Activated CD4-positive, alpha-beta T cell treated with anti-CD3 and anti-CD28 coated beads, Interleukin-2, amount 10 ng/mL, durations not matched to agents 7 days and 5 days (primary cell): Measurements from ENCODE around the gene CEP350. TPM values are rescaled to one million over a fixed set of nuclear protein-coding genes. Genes with fewer than 3 reads are reported as not detected.
"Not testable (repeated sequence)": the region's sequence is repeated elsewhere in the genome, so short reads cannot be mapped to it uniquely, and the experiment has no call there.

Source experiments
- CTCF ChIA-PET: fragments of 350-600 bp; sonication (Branson Sonifier 250); formaldehyde crosslinking; loops from one replicate; lab custom pipeline; 2021; ENCODE audit warnings: antibody characterized with exemption; lab: Charles Lee
- POLR2A ChIA-PET: fragments of 350-600 bp; sonication (Branson Sonifier 250); formaldehyde crosslinking; loops from one replicate; lab custom pipeline; 2021; ENCODE audit warnings: antibody characterized with exemption; lab: Charles Lee
- DNase-seq: peaks from one replicate; pipeline ENCODE4 v3.0.0-alpha.2; 2020
- H3K27ac Mint-ChIP-seq: one replicate; pipeline ENCODE4 v1.8.0; 2021; ENCODE audit warnings: mild to moderate bottlenecking, moderate library complexity, mixed read lengths
- H3K27me3 Mint-ChIP-seq: one replicate; pipeline ENCODE4 v1.8.0; 2021; ENCODE audit warnings: mixed read lengths
- H3K36me3 Mint-ChIP-seq: one replicate; pipeline ENCODE4 v1.8.0; 2021; ENCODE audit warnings: low read depth, mixed read lengths
- H3K4me1 Mint-ChIP-seq: one replicate; pipeline ENCODE4 v1.8.0; 2021; ENCODE audit warnings: mixed read lengths
- H3K4me3 Mint-ChIP-seq: one replicate; pipeline ENCODE4 v1.8.0; 2021; ENCODE audit warnings: mild to moderate bottlenecking, moderate library complexity, mixed read lengths
- H3K9me3 Mint-ChIP-seq: one replicate; pipeline ENCODE4 v1.8.0; 2021; ENCODE audit warnings: mixed read lengths
- total RNA-seq, 2 experiments: library from RNA; stranded (reverse); gene quantifications; one replicate each; pipeline ENCODE4 v1.2.3, GENCODE V29; 2021

Gene CEP350
- total RNA-seq, 2 experiments from 2014 or later, result 65.7 to 70.1 TPM

DNA sequence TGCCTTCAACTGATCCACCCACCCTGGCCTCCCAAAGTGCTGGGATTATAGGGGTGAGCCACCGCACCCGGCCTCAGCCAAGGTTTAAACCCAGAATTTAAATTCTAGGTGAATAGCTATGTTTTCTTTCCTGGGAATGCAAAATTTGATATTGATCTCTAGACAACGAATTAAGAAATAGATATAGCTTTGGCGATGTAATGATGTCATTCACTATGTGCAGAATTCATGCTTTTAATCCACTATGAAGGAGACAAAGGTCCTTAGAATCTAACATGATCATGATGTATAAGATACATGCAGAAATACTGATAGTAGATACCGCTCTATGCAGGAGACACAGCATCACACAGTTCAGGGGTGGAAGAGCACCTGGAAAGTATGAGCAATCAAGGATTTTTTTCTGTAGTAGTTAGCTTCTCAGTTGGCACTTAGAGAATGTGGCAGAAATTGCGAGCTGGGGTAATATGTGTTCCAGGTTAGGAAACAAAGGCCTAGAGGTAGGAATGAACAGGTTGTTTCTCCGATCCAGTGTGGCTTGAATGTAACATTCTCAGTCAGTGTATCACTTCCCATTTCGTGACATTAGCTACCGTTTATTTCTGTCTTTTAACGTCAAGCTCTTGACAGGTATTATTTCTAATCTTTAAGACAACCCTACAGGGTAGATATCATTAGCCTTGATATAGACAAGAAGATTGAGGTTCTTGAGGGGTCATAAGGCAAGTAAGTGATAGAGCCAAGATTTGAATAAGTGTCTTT, 3.0 kb upstream of the CEP350 start:
- Mint-ChIP-seq H3K27me3 (no peaks in the 10 kb centered on the region), H3K4me1 (peaks cover 33% of the 10 kb centered on the region), H3K4me3 (no peak overlapping the region), H3K36me3 (no peaks in the 10 kb centered on the region), H3K27ac (no peak overlapping the region), H3K9me3 (no peaks in the 10 kb centered on the region)
- POLR2A ChIA-PET, result no interaction called here
- no peak for DNase-seq
- CTCF ChIA-PET, result interaction anchor here (0.9 to 1.5 kb wide), 5 partner anchors 8 to 94 kb away, joined by 3 to 5 read pairs (median 3); no protein-coding TSS in a partner anchor

DNA sequence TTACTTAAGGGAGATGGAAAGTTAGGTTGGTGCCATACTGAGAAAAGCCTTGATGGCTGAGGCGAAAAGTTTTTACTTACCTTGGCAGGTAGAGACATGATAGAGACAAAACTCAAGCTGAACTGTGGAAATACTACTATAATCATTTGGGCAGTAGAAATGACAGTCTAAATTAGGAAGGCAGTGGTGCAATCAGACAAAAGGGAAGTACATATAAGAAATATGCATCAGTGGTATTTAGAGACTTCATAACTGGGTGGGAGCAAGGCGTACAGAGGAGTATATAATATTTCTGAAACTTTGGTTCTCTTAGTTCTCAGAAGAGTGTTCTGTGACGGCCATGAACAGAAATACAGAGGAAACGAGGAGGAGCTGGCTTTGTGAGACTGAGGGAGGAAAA, 2.4 kb upstream of the CEP350 start:
- POLR2A ChIA-PET, result no interaction called here
- Mint-ChIP-seq H3K36me3 (no peaks in the 10 kb centered on the region), H3K4me3 (peak overlapping the region; percentile 53)

DNA sequence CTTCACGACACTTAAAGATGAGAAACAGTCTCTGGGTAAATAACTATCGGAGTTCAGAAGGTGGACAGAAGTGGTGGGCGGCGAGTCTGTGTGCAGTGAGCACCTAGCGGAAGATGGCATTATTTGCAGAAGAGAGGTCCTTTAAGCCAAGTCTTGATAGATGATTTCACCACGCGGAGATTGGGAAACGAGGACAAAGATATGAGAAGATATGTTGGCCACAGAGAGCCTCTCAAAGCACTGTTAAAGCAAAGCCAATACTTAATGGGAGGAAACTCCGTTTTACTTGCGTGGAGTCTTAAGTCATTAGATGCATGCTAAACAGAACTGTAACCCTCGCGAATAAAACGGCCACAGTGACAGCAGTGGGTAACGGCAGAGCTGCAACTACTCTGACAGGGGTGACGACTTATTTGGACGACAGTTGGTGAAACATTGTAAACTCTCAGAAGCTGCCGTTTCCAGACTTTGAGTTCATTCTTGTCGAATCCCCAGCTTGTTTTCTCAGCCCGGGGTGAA, 577 bp upstream of the CEP350 start:
- peak overlapping the region; percentile 98 for H3K27ac Mint-ChIP-seq
- ChIA-PET CTCF (interaction anchor here (0.7 to 2.8 kb wide), 3 partner anchors 18 to 92 kb away, joined by 3 to 6 read pairs (median 3); no protein-coding TSS in a partner anchor), POLR2A (interaction anchor here (0.6 to 0.9 kb wide), 2 partner anchors 72 to 145 kb away, joined by 3 read pairs; partner anchors contain the start of gene TOR1AIP1)
- H3K4me3 Mint-ChIP-seq, result peak overlapping the region; percentile 82
- no peaks in the 10 kb centered on the region for H3K9me3 Mint-ChIP-seq
- no peaks in the 10 kb centered on the region for H3K27me3 Mint-ChIP-seq
- peaks cover 1% of the 10 kb centered on the region for H3K36me3 Mint-ChIP-seq
- DNase-seq, result no peak
- H3K4me1 Mint-ChIP-seq, result peaks cover 45% of the 10 kb centered on the region

More for the DNA sequence above, 2.4 kb upstream of the CEP350 start:
- DNase-seq, result no peak
- Mint-ChIP-seq H3K27ac (peak overlapping the region; percentile 98), H3K27me3 (no peaks in the 10 kb centered on the region), H3K4me1 (peaks cover 37% of the 10 kb centered on the region), H3K9me3 (no peaks in the 10 kb centered on the region)
- CTCF ChIA-PET, result interaction anchor here (0.9 to 2.8 kb wide), 5 partner anchors 8 to 93 kb away, joined by 3 to 6 read pairs (median 4); no protein-coding TSS in a partner anchor

DNA sequence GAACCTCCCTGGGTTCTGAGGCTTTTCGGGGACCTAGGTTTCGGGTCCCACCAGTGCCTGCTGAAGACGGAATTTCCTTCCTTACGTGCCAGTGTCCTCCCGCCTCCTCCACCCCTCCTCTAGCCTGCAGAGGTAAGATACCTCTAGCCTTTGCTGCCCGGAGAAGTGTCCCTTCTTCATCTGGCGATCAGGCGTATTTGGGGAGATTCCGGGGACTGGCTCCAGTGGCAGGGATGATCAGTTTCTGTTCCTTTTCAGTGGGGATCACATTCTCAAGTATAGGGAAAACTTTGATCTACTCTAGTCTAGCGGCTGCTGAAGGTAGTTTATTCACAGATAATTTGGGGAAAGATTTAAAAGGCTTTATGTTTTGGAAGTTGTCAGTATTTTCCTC, 674 bp downstream of the CEP350 start:
- Mint-ChIP-seq H3K4me3 (peak overlapping the region; percentile 82), H3K36me3 (peaks cover 5% of the 10 kb centered on the region), H3K27me3 (no peaks in the 10 kb centered on the region), H3K27ac (peak overlapping the region; percentile 90), H3K9me3 (no peaks in the 10 kb centered on the region), H3K4me1 (peaks cover 51% of the 10 kb centered on the region)
- CTCF ChIA-PET, result interaction anchor here (1.2 kb wide), 2 partner anchors 10 to 14 kb away, joined by 3 read pairs; no protein-coding TSS in a partner anchor
- POLR2A ChIA-PET, result no interaction called here
- no peak for DNase-seq

DNA sequence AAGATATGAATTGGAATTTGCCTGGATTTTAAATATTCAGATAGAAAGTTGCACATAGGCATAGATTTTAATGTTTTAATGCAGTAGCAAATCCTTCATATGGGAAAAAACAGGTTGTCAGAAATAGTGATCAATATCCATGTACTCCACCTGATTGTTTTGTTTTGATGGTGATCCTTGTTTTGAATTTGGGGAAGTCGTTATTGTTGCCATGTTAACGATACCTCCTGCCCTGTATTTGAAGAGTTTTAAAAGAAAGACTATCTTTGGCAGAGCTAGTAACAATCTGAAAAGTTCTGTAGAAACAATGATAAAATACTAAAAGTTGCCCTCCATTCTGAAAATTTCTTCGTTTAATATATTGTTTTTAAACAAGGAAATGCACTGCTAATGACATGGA, 1.1 kb downstream of the CEP350 start:
- Mint-ChIP-seq H3K4me1 (peaks cover 52% of the 10 kb centered on the region), H3K9me3 (no peaks in the 10 kb centered on the region), H3K36me3 (peaks cover 7% of the 10 kb centered on the region), H3K4me3 (peak overlapping the region; percentile 82), H3K27me3 (no peaks in the 10 kb centered on the region), H3K27ac (peak overlapping the region; percentile 90)
- no peak for DNase-seq
- ChIA-PET CTCF (interaction anchor here (0.6 to 1.2 kb wide), 3 partner anchors 11 to 34 kb away, joined by 3 read pairs; no protein-coding TSS in a partner anchor), POLR2A (no interaction called here)

DNA sequence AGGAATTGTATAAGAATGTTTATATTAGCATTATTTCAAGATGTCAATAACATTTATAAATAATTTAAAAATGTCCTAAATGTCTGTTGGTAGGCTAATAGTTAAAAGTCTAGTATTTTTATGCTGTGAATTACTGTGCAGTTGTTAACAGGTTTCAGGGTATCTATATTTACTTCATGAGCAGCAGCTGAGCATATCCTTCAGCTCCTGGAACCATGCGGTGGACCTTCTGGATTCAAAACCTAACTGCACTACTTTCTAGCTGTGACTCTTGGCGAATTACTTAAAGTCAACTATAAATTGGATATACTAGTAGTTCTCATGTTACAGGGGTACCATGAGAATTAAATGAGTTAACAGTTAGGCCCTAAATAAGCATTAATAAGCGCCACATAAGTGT, 3.7 kb downstream of the CEP350 start:
- no peaks in the 10 kb centered on the region for H3K27me3 Mint-ChIP-seq
- no peak for DNase-seq
- no peak overlapping the region for H3K27ac Mint-ChIP-seq
- ChIA-PET CTCF (no interaction called here), POLR2A (no interaction called here)
- peaks cover 44% of the 10 kb centered on the region for H3K4me1 Mint-ChIP-seq
- peaks cover 26% of the 10 kb centered on the region for H3K36me3 Mint-ChIP-seq
- H3K9me3 Mint-ChIP-seq, result peaks cover 2% of the 10 kb centered on the region
- H3K4me3 Mint-ChIP-seq, result no peak overlapping the region

DNA sequence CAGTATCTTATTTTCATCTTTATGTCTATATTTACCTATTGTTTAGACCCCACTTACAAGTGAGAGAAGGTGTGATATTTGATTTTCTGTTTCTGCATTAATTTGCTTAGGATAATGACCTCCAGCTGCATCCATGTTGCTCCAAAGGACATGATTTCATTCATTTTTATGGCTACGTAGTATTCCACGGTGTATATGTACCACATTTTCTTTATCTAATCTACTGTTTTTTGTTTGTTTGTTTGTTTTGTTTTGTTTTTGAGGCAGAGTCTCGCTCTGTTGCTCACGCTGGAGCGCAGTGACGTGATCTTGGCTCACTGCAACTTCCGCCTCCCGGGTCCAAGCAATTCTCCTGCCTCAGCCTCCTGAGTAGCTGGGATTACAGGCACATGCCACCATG, 7.6 kb downstream of the CEP350 start:
- CTCF ChIA-PET, POLR2A ChIA-PET, H3K27me3 Mint-ChIP-seq, H3K27ac Mint-ChIP-seq, H3K4me3 Mint-ChIP-seq, DNase-seq: not testable (repeated sequence)
- H3K4me1 Mint-ChIP-seq, result peaks cover 40% of the 10 kb centered on the region
- peaks cover 16% of the 10 kb centered on the region for H3K9me3 Mint-ChIP-seq
- H3K36me3 Mint-ChIP-seq, result peaks cover 43% of the 10 kb centered on the region

DNA sequence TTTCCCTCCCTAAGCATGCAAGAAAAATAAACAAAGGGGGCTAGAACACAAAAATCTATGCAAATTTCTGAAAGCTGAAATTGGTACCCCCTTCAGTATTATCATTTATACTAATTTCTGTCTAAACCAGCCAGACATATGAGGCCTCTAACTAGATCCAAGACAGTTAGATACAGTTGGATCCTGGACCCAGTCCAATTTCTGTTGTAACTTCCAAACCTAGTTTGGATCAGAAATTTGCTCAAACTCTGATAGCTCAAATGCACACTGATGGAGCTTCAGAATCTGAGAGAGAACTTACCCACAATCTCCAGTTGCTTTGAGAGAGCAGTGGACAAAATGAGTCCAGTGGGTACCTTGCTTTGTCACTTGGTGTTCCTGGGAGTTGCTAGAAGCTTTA, 11.9 kb downstream of the CEP350 start:
- ChIA-PET POLR2A (no interaction called here), CTCF (no interaction called here)
- Mint-ChIP-seq H3K27me3 (no peaks in the 10 kb centered on the region), H3K27ac (no peak overlapping the region), H3K4me3 (no peak overlapping the region), H3K36me3 (peaks cover 56% of the 10 kb centered on the region), H3K4me1 (peaks cover 36% of the 10 kb centered on the region), H3K9me3 (peaks cover 15% of the 10 kb centered on the region)
- no peak for DNase-seq

DNA sequence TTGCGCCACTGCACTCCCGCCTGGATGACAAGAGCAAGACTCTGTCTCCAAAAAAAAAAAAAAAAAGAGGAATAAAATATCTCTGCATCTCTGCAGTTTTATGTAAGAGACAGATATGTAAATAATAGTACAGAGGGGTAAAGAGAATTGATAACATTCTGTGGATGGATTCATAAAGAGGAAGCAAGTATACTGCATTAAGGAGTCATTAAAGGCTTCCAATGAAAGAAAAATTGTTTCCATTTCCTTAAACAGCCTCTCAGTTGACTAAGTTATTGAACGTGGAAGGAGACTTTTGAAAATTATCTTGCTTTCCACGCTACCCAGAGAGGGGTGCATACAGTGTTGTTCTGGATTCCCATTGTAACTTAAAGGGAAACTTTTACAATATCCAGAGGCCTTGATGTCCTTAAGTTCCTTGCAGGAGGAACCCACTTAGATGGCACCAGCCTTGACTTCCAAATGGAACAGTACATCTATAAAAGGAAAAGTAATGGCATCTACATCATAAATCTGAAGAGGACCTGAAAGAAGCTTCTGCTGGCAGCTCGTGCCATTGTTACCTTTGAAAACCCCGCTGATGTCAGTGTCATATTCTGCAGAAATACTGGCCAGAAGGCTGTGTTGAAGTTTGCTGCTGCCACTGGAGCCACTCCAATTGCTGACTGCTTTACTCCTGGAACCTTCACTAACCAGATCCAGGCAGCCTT, 13.8 kb downstream of the CEP350 start:
- ChIA-PET CTCF (no interaction called here), POLR2A (no interaction called here)
- Mint-ChIP-seq H3K27ac (no peak overlapping the region), H3K4me1 (peaks cover 35% of the 10 kb centered on the region), H3K9me3 (peaks cover 15% of the 10 kb centered on the region), H3K27me3 (no peaks in the 10 kb centered on the region), H3K36me3 (peaks cover 47% of the 10 kb centered on the region), H3K4me3 (no peak overlapping the region)
- no peak for DNase-seq

DNA sequence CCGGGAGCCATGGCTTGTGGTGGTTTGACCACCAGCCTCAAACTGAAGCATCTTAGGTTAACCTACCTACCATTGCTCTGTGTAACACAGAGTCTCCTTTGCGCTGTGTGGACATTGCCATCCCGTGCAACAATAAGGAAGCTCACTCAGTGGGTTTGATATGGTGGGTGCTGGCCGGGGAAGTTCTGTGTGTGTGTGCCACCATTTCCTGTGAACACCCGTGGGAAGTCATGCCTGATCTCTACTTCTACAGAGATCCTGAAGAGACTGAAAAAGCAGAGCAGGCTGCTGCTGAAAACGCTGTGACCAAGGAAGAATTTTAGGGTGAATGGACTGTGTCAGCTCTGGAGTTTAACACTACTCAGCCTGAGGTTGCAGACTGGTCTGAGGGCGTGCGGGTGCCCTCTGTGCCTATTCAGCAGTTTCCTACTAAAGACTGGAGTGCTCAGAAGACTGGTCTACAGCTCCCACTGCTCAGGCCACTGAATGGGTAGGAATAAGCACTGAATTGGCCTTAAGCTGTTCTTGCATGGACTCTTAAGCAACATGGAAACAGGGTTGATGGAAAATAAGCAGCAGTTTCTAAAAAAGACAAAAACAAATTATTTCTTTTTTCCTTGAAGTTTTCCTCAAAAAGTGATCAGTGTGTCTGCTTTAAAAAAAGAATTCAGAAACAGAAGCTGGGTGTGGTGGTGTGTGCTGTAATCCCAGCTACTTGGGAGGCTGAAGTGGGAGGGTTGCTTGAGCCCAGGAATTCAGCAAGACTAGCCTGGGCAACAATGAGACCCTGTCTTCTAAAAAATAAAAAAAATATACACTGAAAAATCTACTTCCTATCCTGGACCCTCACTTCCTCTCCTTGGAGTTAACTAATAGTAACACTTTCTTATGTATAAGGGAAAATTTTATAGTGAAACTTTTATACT, 14.6 kb downstream of the CEP350 start:
- Mint-ChIP-seq H3K27me3 (no peaks in the 10 kb centered on the region), H3K4me3 (no peak overlapping the region), H3K36me3 (peaks cover 45% of the 10 kb centered on the region), H3K9me3 (peaks cover 15% of the 10 kb centered on the region), H3K4me1 (peaks cover 29% of the 10 kb centered on the region), H3K27ac (no peak overlapping the region)
- ChIA-PET POLR2A (no interaction called here), CTCF (interaction anchor here (0.9 to 1.1 kb wide), 2 partner anchors 14 to 16 kb away, joined by 3 to 4 read pairs; no protein-coding TSS in a partner anchor)
- DNase-seq, result no peak

DNA sequence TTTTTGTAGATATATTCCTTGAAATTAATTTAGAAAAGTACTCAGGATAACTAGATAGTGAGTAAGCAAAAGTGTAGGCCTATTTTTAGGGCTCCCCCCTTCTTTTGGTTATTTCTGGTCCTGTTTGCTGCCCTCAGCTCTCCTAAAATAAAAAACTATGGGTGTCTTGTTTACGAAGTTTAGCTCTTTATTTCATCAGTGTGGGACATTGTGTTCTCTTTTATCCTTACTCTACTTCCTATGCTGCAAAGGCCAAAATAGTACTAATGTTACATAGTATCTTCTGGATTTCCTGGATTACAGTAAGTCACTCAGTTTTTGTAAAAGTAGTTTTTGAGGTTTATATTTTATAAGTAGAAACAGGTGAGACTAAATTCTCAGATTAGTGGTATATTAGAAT, 15.4 kb downstream of the CEP350 start:
- Mint-ChIP-seq H3K4me3 (no peak overlapping the region), H3K4me1 (peaks cover 22% of the 10 kb centered on the region), H3K27me3 (no peaks in the 10 kb centered on the region), H3K36me3 (peaks cover 40% of the 10 kb centered on the region), H3K9me3 (peaks cover 12% of the 10 kb centered on the region), H3K27ac (no peak overlapping the region)
- ChIA-PET POLR2A (no interaction called here), CTCF (interaction anchor here (0.9 to 1.1 kb wide), 2 partner anchors 14 to 17 kb away, joined by 3 to 4 read pairs; no protein-coding TSS in a partner anchor)
- DNase-seq, result no peak
